Measurements from ENCODE around the gene SS18L1. TPM values are rescaled to one million over a fixed set of nuclear protein-coding genes. Genes with fewer than 3 reads are reported as not detected.
A peak's percentile ranks its signal among the peaks of the same experiment; 100 is the strongest.

The SS18L1 gene
- total RNA-seq, 1 experiment from 2014 or later, result 21.6 TPM

DNA sequence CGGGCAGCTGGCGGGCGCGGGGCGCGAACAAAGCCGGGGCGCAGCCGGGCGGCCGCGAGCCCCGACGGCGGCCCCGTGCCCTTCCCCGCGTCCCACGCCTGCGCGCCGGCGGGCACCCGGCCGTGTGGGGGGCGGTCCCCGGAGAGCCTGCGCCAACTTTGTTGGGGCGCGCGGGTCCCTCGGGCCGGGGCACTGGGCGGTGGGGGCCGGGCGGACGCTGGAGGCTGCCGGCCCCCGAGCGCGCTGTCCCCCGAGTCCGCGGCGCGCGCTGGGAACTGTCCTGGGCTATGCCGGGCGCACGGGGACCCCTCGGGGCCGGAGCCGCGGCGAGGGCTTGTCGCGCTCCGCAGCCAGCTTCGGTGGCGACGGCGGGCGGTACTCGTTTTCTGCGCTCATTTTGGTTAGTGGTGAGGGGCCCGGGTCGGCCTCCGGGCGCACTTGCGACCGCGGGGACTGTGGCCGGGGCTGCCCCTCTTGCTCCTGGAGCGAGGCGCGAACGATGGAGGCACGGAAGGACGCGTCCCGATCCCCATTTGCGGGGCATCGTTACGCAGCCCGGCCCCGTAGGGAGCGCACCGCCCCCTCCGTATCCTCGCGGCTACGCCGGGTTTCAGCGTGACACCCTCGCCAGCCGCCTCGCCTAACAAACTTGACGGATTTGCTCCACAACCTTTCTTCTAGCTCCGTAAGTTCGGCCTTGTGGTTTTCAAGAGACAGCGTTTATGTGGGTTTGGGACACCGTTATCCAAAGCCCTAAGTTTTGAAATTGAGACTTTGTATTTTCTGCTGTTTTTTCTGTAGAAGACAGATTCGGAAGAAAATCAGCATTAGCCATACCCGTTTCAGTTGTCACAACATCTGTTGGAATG, 622 bp downstream of the SS18L1 start:
- DNase-seq (ENCODE audit: low read depth, low spot score) (no peak), ATAC-seq (peak; percentile 56)
- Histone ChIP-seq H3K4me3 (ENCODE audit: low read depth in 2 of 2, low read length in 2 of 2) (peak overlapping the region; percentile 61 to 64), H3K27ac (ENCODE audit: low read length) (peak overlapping the region; percentile 76), H3K4me1 (ENCODE audit: control insufficient read depth, insufficient read depth, low read length) (peaks cover 29% of the 10 kb centered on the region), H3K36me3 (ENCODE audit: control insufficient read depth, insufficient read depth, low read length) (peaks cover 13% of the 10 kb centered on the region), H3K9me3 (ENCODE audit: control insufficient read depth, insufficient read depth, low read depth, low read length) (no peaks in the 10 kb centered on the region), H3K27me3 (ENCODE audit: control insufficient read depth, insufficient read depth, low read length) (no peaks in the 10 kb centered on the region)
- no TSS peak for BruUV-seq (replicated peaks)
- intact Hi-C loops (cut with micrococcal nuclease; ENCODE audit: unreplicated experiment), result no loop called here
- CTCF ChIA-PET, result interaction anchor here (0.7 kb wide), 1 partner anchor 78 kb away, joined by 3 read pairs; no protein-coding TSS in a partner anchor
- TF ChIP-seq SIN3A (IDR thresholded peaks at IDR 0.05; ENCODE audit: borderline replicate concordance, insufficient read depth, low read depth, low read length) (0 out of 2 replicates have a peak, but pooled peaks have one; percentile 10), TCF7L2 (IDR thresholded peaks at IDR 0.05; ENCODE audit: low read depth, low read length) (no peak), POLR2AphosphoS5 (IDR thresholded peaks at IDR 0.05; ENCODE audit: low read depth, low read length) (no peak)
- TF ChIP-seq, protein P1, sequence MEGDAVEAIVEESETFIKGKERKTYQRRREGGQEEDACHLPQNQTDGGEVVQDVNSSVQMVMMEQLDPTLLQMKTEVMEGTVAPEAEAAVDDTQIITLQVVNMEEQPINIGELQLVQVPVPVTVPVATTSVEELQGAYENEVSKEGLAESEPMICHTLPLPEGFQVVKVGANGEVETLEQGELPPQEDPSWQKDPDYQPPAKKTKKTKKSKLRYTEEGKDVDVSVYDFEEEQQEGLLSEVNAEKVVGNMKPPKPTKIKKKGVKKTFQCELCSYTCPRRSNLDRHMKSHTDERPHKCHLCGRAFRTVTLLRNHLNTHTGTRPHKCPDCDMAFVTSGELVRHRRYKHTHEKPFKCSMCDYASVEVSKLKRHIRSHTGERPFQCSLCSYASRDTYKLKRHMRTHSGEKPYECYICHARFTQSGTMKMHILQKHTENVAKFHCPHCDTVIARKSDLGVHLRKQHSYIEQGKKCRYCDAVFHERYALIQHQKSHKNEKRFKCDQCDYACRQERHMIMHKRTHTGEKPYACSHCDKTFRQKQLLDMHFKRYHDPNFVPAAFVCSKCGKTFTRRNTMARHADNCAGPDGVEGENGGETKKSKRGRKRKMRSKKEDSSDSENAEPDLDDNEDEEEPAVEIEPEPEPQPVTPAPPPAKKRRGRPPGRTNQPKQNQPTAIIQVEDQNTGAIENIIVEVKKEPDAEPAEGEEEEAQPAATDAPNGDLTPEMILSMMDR (IDR thresholded peaks at IDR 0.05), result no peak
- TF ChIP-seq, protein P2, sequence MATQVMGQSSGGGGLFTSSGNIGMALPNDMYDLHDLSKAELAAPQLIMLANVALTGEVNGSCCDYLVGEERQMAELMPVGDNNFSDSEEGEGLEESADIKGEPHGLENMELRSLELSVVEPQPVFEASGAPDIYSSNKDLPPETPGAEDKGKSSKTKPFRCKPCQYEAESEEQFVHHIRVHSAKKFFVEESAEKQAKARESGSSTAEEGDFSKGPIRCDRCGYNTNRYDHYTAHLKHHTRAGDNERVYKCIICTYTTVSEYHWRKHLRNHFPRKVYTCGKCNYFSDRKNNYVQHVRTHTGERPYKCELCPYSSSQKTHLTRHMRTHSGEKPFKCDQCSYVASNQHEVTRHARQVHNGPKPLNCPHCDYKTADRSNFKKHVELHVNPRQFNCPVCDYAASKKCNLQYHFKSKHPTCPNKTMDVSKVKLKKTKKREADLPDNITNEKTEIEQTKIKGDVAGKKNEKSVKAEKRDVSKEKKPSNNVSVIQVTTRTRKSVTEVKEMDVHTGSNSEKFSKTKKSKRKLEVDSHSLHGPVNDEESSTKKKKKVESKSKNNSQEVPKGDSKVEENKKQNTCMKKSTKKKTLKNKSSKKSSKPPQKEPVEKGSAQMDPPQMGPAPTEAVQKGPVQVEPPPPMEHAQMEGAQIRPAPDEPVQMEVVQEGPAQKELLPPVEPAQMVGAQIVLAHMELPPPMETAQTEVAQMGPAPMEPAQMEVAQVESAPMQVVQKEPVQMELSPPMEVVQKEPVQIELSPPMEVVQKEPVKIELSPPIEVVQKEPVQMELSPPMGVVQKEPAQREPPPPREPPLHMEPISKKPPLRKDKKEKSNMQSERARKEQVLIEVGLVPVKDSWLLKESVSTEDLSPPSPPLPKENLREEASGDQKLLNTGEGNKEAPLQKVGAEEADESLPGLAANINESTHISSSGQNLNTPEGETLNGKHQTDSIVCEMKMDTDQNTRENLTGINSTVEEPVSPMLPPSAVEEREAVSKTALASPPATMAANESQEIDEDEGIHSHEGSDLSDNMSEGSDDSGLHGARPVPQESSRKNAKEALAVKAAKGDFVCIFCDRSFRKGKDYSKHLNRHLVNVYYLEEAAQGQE (IDR thresholded peaks at IDR 0.05; ENCODE audit: insufficient read depth in 1 of 2, low read depth in 2 of 2, low read length in 1 of 2), result no peak
- POLR2A ChIA-PET, result no interaction called here
- in situ Hi-C loops (cut with HindIII; ENCODE audit: low pct_unique_long_range_greater_than_20kb, low sequenced_read_pairs), result no loop called here

DNA sequence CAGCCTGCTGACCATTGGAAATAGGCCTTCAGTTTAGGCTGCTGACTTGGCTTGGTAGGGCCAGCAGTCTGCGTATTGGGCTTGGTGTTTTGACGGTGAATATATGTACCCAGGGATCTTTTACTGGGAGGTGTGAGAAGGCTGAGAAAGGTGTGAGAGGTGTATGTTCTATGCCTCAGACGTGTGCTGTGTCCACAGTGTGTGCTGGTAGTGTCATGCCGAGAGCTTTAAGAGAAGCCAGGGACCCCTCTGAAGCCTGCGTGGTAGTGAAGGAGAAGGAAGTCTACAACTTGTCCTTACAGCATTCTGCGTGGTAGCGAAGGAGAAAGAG, 2.1 kb downstream of the SS18L1 start:
- Histone ChIP-seq H3K27ac (ENCODE audit: low read length) (no peak overlapping the region), H3K9me3 (ENCODE audit: control insufficient read depth, insufficient read depth, low read depth, low read length) (no peaks in the 10 kb centered on the region), H3K4me3 (ENCODE audit: low read depth in 2 of 2, low read length in 2 of 2) (no peak overlapping the region), H3K27me3 (ENCODE audit: control insufficient read depth, insufficient read depth, low read length) (no peaks in the 10 kb centered on the region), H3K4me1 (ENCODE audit: control insufficient read depth, insufficient read depth, low read length) (peaks cover 27% of the 10 kb centered on the region), H3K36me3 (ENCODE audit: control insufficient read depth, insufficient read depth, low read length) (no peaks in the 10 kb centered on the region; the same call in 1 of the 2 replicates)
- ChIA-PET CTCF (no interaction called here), POLR2A (no interaction called here)
- ATAC-seq (no peak), DNase-seq (ENCODE audit: low read depth, low spot score) (no peak)
- in situ Hi-C loops (cut with HindIII; ENCODE audit: low pct_unique_long_range_greater_than_20kb, low sequenced_read_pairs), result no loop called here
- TF ChIP-seq TCF7L2 (IDR thresholded peaks at IDR 0.05; ENCODE audit: low read depth, low read length) (no peak), POLR2AphosphoS5 (IDR thresholded peaks at IDR 0.05; ENCODE audit: low read depth, low read length) (no peak), SIN3A (IDR thresholded peaks at IDR 0.05; ENCODE audit: borderline replicate concordance, insufficient read depth, low read depth, low read length) (no peak)
- TF ChIP-seq, protein P1 (IDR thresholded peaks at IDR 0.05), result no peak
- TF ChIP-seq, protein P2 (IDR thresholded peaks at IDR 0.05; ENCODE audit: insufficient read depth in 1 of 2, low read depth in 2 of 2, low read length in 1 of 2), result no peak
- BruUV-seq (replicated peaks), result no TSS peak
- intact Hi-C loops (cut with micrococcal nuclease; ENCODE audit: unreplicated experiment), result no loop called here

All from Panc1 (cell line).